ENCODE results near the gene AK4. TPM values are rescaled to one million over a fixed set of nuclear protein-coding genes. Genes with fewer than 3 reads are reported as not detected.
A peak's percentile ranks its signal among the peaks of the same experiment; 100 is the strongest.

Gene AK4
- total and polyA plus RNA-seq, 10 donors, result 0.46 to 15.1 (median 4.3) TPM

DNA sequence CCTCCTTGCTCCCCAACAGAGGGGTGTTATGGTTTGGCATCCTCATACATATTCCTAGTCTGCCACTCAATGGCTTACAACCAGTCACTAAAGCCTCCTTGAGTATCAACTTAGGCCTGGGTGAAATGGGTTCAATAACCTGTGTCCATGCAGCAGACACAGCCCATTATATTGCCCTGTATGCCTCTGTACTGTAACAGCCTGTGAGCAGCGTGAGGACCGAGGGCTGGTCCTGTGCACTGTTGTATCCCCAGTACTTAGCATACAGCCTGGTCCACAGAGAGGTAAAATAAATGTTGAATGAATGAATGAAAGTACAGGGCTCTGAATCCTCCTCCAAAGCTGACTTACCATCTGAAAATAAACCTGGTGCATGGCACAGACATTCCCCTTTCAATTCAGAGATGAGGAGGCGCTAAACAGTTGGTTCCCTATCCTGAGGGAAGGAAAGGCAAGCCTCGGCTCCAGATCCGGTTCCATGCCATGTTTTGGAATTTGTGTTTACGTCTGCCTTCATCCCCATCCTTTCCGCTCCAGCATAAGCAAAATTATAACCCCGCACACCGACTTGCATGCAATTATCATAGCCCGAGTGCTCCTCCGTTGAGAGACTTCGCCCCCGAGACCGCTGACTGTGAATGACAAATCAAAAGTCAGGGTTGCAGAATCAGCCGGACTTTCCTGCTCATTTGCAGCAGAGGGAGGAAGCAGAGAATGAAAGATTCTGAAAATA lies 116.4 kb downstream of the AK4 start:
- peak overlapping the region in 7 of 8 donors; percentile 8 to 71 (median 51) for H3K4me3 ChIP-seq
- 17 to 20% (median 18%) methylated on average over 15 of the region's 15 CpGs for WGBS, 5 donors
- H3K27me3 ChIP-seq (replicated peaks in 1 of 7), result peaks cover 0 to 34% (median 8%) of the 10 kb centered on the region in 7 donors
- H3K36me3 ChIP-seq, result no peaks in the 10 kb centered on the region
- intact Hi-C loops (cut with DNase I; ENCODE audit: low total_unique reads), result no loop called here
- no peaks in the 10 kb centered on the region for H3K9me3 ChIP-seq
- peaks cover 7 to 30% (median 21%) of the 10 kb centered on the region in 6 donors for H3K4me1 ChIP-seq
- TF ChIP-seq POLR2AphosphoS5 (IDR thresholded peaks at IDR 0.05), result peak in 1 of 3 donors; percentile 26
- TF ChIP-seq, protein P1, sequence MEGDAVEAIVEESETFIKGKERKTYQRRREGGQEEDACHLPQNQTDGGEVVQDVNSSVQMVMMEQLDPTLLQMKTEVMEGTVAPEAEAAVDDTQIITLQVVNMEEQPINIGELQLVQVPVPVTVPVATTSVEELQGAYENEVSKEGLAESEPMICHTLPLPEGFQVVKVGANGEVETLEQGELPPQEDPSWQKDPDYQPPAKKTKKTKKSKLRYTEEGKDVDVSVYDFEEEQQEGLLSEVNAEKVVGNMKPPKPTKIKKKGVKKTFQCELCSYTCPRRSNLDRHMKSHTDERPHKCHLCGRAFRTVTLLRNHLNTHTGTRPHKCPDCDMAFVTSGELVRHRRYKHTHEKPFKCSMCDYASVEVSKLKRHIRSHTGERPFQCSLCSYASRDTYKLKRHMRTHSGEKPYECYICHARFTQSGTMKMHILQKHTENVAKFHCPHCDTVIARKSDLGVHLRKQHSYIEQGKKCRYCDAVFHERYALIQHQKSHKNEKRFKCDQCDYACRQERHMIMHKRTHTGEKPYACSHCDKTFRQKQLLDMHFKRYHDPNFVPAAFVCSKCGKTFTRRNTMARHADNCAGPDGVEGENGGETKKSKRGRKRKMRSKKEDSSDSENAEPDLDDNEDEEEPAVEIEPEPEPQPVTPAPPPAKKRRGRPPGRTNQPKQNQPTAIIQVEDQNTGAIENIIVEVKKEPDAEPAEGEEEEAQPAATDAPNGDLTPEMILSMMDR (IDR thresholded peaks at IDR 0.05 in 8 of 11, conservative IDR thresholded peaks at IDR 0.05 in 3 of 11), result no peak
- peak overlapping the region in 6 of 8 donors; percentile 10 to 81 (median 72) for H3K27ac ChIP-seq
- DNase-seq, result no peak

DNA sequence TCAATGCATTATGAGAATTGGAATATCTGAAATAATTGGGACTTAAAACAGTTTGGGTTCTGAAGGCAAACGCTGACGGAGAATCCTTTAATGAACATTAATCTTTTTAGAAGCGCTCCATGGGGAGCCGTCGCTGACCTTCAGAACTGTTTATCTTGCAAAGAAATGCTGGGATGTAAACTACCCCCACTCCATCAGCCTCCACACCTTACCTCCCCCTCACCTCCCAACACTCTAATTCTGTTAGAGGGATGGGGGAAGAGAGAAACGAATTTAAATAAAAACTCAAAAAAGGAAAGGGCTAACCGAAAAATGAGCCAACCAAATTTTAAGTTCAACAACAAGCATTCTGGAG lies 117.3 kb downstream of the AK4 start:
- no peaks in the 10 kb centered on the region for H3K36me3 ChIP-seq
- TF ChIP-seq POLR2AphosphoS5 (IDR thresholded peaks at IDR 0.05), result no peak
- TF ChIP-seq, protein P1 (IDR thresholded peaks at IDR 0.05 in 8 of 11, conservative IDR thresholded peaks at IDR 0.05 in 3 of 11), result no peak
- no peak for TF ChIP-seq POLR2A (IDR thresholded peaks at IDR 0.05)
- DNase-seq, result no peak
- no peaks in the 10 kb centered on the region for H3K9me3 ChIP-seq
- H3K4me3 ChIP-seq, result peak overlapping the region; percentile 34 to 71 (median 50)
- peaks cover 7 to 30% (median 21%) of the 10 kb centered on the region in 6 donors for H3K4me1 ChIP-seq
- peak overlapping the region in 7 of 8 donors; percentile 58 to 81 (median 73) for H3K27ac ChIP-seq
- H3K27me3 ChIP-seq (replicated peaks in 1 of 7), result peaks cover 0 to 34% (median 8%) of the 10 kb centered on the region in 7 donors
- WGBS, 5 donors, result 4 to 15% (median 6%) methylated on average over 7 of the region's 7 CpGs
- intact Hi-C loops (cut with DNase I; ENCODE audit: low total_unique reads), result no loop called here

DNA sequence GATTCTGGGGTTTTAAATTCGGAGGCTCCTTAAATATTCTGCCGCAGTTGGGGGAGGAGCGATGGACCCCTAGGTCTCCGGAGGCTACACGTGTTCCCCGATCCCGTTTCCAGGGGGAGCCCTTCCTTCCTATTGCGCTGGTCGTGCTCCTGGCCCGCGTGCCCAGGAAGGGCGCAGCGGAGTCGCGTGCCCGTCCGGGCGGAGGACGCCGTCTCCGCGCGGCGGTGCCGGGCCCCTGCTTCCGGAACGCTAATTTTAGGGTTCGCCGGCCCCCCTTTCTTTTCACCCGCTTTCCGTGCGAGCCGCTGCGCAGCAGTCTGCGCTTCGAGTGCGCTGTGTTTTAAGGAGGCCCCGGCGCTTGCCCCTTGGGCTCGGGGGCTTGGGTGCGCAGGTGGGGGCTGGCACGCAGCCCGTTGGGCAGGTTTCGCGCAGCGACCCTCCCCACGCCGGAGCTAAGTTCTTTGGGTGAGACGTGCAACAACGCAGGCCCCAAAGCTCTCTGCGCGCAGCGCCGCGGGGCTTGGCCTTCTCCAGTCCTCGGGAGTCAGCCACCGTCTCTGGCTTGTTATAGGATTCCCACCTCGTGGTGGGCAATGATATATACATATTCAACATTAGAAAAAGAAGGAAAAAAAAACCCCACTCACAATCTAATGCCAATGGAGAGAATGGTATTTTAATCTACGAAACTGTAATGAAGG lies 117.8 kb downstream of the AK4 start:
- WGBS, 5 donors, result 3 to 5% (median 3%) methylated on average over 40 to 59 of the region's 59 CpGs
- peak; percentile 82 for DNase-seq
- intact Hi-C loops (cut with DNase I; ENCODE audit: low total_unique reads), result no loop called here
- H3K9me3 ChIP-seq, result no peaks in the 10 kb centered on the region
- peak overlapping the region; percentile 34 to 71 (median 50) for H3K4me3 ChIP-seq
- TF ChIP-seq, protein P1 (IDR thresholded peaks at IDR 0.05 in 8 of 11, conservative IDR thresholded peaks at IDR 0.05 in 3 of 11), result peak in 2 of 11 experiments; percentile 15
- TF ChIP-seq POLR2A (IDR thresholded peaks at IDR 0.05) (no peak), POLR2AphosphoS5 (IDR thresholded peaks at IDR 0.05) (peak; percentile 54 to 82 (median 80))
- H3K36me3 ChIP-seq, result no peaks in the 10 kb centered on the region
- H3K27me3 ChIP-seq (replicated peaks in 1 of 7), result peaks cover 0 to 34% (median 8%) of the 10 kb centered on the region in 7 donors
- H3K27ac ChIP-seq, result peak overlapping the region; percentile 58 to 81 (median 72)
- H3K4me1 ChIP-seq, result peaks cover 7 to 30% (median 21%) of the 10 kb centered on the region in 6 donors

DNA sequence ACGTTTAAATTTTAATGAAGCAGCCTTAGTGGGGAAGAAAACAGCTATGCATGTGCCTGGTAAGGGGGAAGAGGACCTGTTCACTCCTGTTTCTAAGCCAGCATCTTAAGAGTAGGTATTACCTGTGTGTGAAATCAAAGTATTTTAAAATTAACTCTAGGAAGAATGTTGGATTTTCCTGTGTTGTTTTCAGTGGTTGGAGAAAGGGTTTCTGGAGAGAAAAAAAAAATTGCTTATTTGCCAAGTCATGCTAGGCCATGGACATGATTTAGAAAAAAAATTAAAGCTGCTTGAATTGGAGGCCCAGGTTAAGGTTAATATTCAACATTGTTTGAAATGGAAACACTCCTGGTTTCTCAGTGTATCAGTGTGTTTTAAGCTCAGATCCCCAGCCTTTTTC lies 118.5 kb downstream of the AK4 start:
- no peaks in the 10 kb centered on the region for H3K9me3 ChIP-seq
- peaks cover 0 to 34% (median 8%) of the 10 kb centered on the region in 7 donors for H3K27me3 ChIP-seq (replicated peaks in 1 of 7)
- intact Hi-C loops (cut with DNase I; ENCODE audit: low total_unique reads), result no loop called here
- 17 to 29% (median 24%) methylated on average over 1 of the region's 1 CpG for WGBS, 5 donors
- peaks cover 7 to 30% (median 21%) of the 10 kb centered on the region in 6 donors for H3K4me1 ChIP-seq
- TF ChIP-seq, protein P1 (IDR thresholded peaks at IDR 0.05 in 8 of 11, conservative IDR thresholded peaks at IDR 0.05 in 3 of 11), result no peak
- TF ChIP-seq POLR2AphosphoS5 (IDR thresholded peaks at IDR 0.05), result no peak
- no peak for TF ChIP-seq POLR2A (IDR thresholded peaks at IDR 0.05)
- H3K27ac ChIP-seq, result peak overlapping the region in 5 of 8 donors; percentile 66 to 81 (median 74)
- peak overlapping the region in 3 of 8 donors; percentile 51 to 71 (median 53) for H3K4me3 ChIP-seq
- no peak for DNase-seq
- H3K36me3 ChIP-seq, result no peaks in the 10 kb centered on the region

Data from spleen (tissue), 11 donors.